Eye (tissue), 1 donor: Measurements from ENCODE around the gene NAPA.

ENCODE experiments used
- DNase-seq: peaks from one replicate; pipeline ENCODE4 v3.0.0-alpha.2; 2015

Gene NAPA

GRCh38 chr19:47448360-47448727, 66.5 kb downstream of the NAPA start:
- no peak for DNase-seq

DNA sequence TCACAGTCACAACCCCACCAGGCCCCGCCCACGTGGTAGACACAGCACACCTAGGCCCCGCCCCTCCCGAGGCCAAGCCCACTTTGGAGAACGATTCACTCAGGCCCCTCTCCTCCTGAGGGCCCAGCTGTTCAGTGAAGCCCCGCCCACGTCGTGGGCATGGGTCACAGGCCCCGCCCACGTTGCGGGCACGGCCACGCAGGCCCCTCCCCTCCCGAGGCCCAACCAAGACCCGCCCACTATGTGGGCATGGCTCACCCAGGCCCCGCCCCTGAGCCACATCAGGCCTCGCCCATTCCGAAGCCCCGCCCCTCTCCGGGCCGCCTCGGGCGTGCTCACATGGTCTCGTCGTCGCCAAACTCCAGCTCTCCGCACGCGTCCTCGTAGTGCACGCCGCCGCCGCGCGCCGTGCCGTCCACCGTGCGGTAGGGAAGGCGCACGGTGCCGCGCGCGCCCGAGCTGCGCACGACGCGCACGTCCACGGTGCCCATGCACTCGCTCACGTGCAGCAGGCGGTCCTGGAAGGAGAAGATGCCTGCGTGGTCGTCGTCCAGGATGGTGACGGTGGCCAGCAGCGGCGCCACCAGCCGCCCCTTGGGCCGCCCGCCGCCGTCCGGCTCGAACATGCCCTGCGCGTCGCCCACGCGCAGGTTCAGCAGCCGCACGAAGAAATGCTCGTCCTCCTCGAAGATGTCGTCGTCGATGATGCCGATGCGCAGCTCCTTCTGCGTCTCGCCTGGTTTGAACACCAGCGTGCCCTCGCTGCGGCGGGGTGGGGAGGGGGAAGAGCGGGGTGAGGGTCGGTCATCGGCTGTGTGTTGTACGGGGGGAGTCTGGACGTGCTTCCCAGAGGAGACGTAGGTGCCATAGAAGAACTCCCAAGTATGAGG, 67.1 kb downstream of the NAPA start:
- DNase-seq: peak; percentile 82

GRCh38 chr19:47446534-47447469, 68.1 kb downstream of the NAPA start:
- peak; percentile 38 for DNase-seq

DNA sequence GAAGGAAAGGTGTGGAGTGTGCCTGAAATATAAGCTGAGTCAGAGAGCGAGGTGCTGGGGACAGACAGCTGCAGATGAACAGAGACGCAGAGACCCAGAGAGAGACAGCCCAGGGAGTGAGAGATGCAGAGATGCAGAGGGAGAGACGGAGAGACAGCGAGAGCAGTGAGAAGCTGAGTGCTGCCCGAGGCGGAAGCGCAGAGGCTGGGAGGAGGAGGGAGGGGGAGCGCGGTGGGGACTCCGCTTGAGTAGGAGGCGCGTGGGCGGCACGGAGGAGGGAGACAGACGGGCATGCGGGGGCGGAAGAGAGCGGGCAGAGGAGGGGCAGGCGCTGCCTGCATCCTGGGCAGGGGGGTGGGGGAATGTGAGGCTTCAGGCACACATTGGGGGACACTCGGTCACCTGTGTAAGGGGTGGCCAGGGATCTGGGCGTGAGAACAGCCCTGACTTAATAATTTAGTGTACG, 68.9 kb downstream of the NAPA start:
- peak; percentile 55 for DNase-seq

DNA sequence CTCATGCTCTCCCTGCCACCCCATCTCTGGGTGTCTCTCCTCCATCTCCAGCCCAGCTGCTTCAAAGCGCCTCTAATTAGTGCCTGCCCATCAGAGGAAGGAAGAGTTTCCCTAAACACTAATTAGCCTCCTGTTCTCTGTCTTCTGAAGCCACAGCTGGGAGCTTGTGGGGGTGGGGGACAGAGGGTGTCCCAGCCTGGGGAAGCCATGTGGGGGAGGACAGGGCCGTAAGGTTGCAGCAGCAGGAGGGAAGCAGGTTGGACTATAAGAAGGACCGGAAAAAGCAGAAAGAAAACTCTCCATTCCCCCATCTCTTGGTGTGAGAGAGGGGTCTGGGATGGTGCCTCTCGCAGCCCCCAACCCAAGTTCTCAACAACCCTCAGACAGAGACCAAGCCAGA, 69.3 kb downstream of the NAPA start:
- no peak for DNase-seq

- DNase-seq: peak; percentile 70
Observed at GRCh38 chr19:47444388-47444821, 70.5 kb downstream of the NAPA start.

DNA sequence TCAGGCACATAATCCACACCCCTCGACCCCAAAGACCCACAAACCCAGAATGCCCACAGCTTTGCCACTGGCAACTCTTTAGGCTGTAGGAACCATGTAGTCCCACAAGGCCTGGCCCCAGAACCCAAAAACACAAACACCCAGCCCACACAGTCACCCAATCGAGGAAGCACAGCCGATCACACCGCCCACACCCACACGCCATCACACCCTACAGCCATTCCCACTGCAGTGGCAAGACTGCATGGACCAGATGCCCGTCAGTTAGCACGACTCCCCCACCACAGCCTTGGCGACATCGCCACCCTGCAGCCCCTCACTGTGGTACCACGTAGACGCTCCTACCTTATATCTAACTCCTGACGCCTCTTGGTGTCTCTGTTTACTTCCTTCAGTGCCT, 71.5 kb downstream of the NAPA start:
- no peak for DNase-seq

- no peak for DNase-seq
Observed at GRCh38 chr19:47438793-47439220, 76.1 kb downstream of the NAPA start.
